Endodermal cell (in vitro differentiated cells): ENCODE results near the gene ZNF462. TPM values are rescaled to one million over a fixed set of nuclear protein-coding genes. Genes with fewer than 3 reads are reported as not detected.

Source experiments
- DNase-seq: peaks from one replicate; pipeline ENCODE4 v3.0.0-alpha.2; 2017
- H3K27ac ChIP-seq: 2 replicates; pipeline ENCODE4 v1.5.1; 2013; ENCODE audit warnings: mild to moderate bottlenecking, low read depth, low read length, moderate library complexity
- H3K27me3 ChIP-seq: 2 replicates; pipeline ENCODE4 v1.6.1; 2013; ENCODE audit warnings: mild to moderate bottlenecking, low read length, moderate library complexity; ENCODE audit not compliant: insufficient read depth, control insufficient read depth, poor library complexity, severe bottlenecking
- H3K36me3 ChIP-seq: 2 replicates; pipeline ENCODE4 v1.7.0; 2013; ENCODE audit warnings: mild to moderate bottlenecking, low read length, moderate library complexity; ENCODE audit not compliant: control insufficient read depth, insufficient read depth
- H3K4me1 ChIP-seq: one replicate; pipeline ENCODE4 v1.7.0; 2013; ENCODE audit warnings: low read length; ENCODE audit not compliant: control insufficient read depth, insufficient read depth
- H3K4me3 ChIP-seq: 2 replicates; pipeline ENCODE4 v1.5.1; 2013; ENCODE audit warnings: mild to moderate bottlenecking, low read length, moderate library complexity
- H3K9ac ChIP-seq: 2 replicates; pipeline ENCODE4 v1.6.1; 2013; ENCODE audit warnings: mild to moderate bottlenecking, low read length, moderate library complexity; ENCODE audit not compliant: poor library complexity, severe bottlenecking; ENCODE audit errors: extremely low read depth
- H3K9me3 ChIP-seq: 2 replicates; pipeline ENCODE4 v1.6.1; 2013; ENCODE audit warnings: mild to moderate bottlenecking, low read length, moderate library complexity; ENCODE audit not compliant: control insufficient read depth
- H3K27ac Mint-ChIP-seq: 2 replicates; pipeline ENCODE4 v1.8.0; 2020; ENCODE audit warnings: mixed read lengths
- H3K27me3 Mint-ChIP-seq: 2 replicates; pipeline ENCODE4 v1.8.0; 2021; ENCODE audit warnings: mild to moderate bottlenecking, mixed read lengths; ENCODE audit not compliant: insufficient read depth
- H3K36me3 Mint-ChIP-seq: 2 replicates; pipeline ENCODE4 v1.8.0; 2020; ENCODE audit warnings: low read depth, mixed read lengths
- H3K4me1 Mint-ChIP-seq: 2 replicates; pipeline ENCODE4 v1.8.0; 2020; ENCODE audit warnings: mixed read lengths
- H3K4me3 Mint-ChIP-seq: 2 replicates; pipeline ENCODE4 v1.8.0; 2020; ENCODE audit warnings: mild to moderate bottlenecking, moderate library complexity, mixed read lengths
- H3K9me3 Mint-ChIP-seq: 2 replicates; pipeline ENCODE4 v1.8.0; 2020; ENCODE audit warnings: mild to moderate bottlenecking, mixed read lengths
- WGBS, 2 experiments: methylation state at CpG; one replicate each; pipeline versions ENCODE4 v1.1.5 to v1.1.7; 2013; ENCODE audit warnings: missing lambda C conversion rate in 2 of 2, mixed read lengths in 1 of 2; ENCODE audit not compliant: insufficient coverage in 1 of 2, insufficient read length in 1 of 2; 5-methylcytosine and 5-hydroxymethylcytosine counted together
- total RNA-seq, 2 donors: library from RNA; stranded (reverse); fragmentation: NEBNext Ultra II Directional in 1 of 2; extraction: Animal tissue kit (Norgen Biotek cat#: 25700) in 1 of 2; gene quantifications; 2 replicates in 1 of 2; 3 replicates in 1 of 2; pipeline ENCODE4 v1.2.1, GENCODE V29; 2021
- TF ChIP-seq, protein P1 (sequence below): fragments of 200-600 bp; sonication (generic); conservative IDR thresholded peaks from 2 replicates; pipeline ENCODE4 v1.5.0; 2021; ENCODE audit warnings: antibody characterized with exemption, mild to moderate bottlenecking

ZNF462 gene
- total RNA-seq, 2 donors from 2014 or later = 68.2 to 88.4 TPM

DNA sequence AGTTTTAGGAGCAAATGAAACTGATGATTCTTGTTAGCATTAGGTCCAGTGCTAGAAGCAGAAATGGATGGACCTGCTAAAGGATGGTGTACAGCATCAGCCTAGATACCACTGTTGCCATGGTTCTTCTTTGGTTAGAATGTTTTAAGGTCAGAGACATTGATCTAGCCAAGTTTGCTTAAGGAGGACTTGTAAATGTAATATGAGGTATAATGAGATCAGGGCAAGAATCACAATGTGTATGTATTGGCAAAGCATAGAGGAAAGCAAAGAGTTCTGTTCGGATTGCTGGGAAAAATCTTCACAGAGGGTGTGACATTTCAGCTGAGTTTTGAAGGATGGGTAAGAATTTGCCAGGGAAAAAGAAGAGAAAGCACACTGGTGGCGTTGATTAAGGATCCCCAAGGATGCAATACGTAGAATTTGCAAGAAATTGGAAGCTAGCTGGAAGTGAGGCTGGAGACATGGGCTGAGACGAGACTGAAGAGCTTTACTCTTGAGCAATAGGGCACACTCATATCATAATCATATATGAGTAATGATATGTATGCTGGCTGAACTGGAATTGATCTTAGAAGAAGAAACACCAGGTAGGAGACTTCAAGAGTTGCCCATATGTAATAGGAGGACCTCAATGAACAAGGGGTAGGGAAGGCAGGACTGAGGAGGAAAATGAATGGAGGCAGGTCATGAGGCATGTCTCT, 102.0 kb downstream of the ZNF462 start:
- Histone ChIP-seq H3K9ac (no peak overlapping the region), H3K27me3 (no peaks in the 10 kb centered on the region), H3K36me3 (peaks cover 58% of the 10 kb centered on the region), H3K9me3 (peaks cover 13% of the 10 kb centered on the region), H3K27ac (no peak overlapping the region), H3K4me3 (no peak overlapping the region), H3K4me1 (no peaks in the 10 kb centered on the region)
- Mint-ChIP-seq H3K4me3 (no peak overlapping the region), H3K36me3 (peaks cover 43% of the 10 kb centered on the region), H3K4me1 (peaks cover 20% of the 10 kb centered on the region), H3K27me3 (no peaks in the 10 kb centered on the region), H3K27ac (no peak overlapping the region), H3K9me3 (peaks cover 10% of the 10 kb centered on the region)
- WGBS, 2 experiments = 94 to 98% methylated on average over 3 of the region's 4 CpGs
- TF ChIP-seq, protein P1, sequence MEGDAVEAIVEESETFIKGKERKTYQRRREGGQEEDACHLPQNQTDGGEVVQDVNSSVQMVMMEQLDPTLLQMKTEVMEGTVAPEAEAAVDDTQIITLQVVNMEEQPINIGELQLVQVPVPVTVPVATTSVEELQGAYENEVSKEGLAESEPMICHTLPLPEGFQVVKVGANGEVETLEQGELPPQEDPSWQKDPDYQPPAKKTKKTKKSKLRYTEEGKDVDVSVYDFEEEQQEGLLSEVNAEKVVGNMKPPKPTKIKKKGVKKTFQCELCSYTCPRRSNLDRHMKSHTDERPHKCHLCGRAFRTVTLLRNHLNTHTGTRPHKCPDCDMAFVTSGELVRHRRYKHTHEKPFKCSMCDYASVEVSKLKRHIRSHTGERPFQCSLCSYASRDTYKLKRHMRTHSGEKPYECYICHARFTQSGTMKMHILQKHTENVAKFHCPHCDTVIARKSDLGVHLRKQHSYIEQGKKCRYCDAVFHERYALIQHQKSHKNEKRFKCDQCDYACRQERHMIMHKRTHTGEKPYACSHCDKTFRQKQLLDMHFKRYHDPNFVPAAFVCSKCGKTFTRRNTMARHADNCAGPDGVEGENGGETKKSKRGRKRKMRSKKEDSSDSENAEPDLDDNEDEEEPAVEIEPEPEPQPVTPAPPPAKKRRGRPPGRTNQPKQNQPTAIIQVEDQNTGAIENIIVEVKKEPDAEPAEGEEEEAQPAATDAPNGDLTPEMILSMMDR = no peak
- no peak for DNase-seq

DNA sequence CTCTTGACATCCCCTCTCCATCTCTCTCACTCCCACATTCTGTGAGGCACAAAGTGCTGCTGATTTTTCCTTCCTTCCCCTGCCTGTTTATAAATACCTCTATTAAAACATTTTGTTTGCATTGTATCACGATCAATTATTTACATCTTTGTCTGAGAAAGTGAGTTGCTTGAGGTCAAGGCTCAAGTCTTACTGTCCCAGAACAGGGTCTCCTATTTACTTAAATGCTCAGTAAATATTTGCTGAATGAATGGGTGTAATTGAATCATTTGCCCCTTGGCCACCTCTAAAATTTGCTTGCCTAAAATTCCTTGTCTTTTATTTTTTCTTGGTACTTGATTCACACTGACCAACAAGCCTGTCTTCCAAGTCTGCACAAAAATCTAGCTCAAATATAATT, 103.5 kb downstream of the ZNF462 start:
- no peaks in the 10 kb centered on the region for H3K27me3 Mint-ChIP-seq
- DNase-seq = no peak
- Histone ChIP-seq H3K9me3 (peaks cover 3% of the 10 kb centered on the region), H3K36me3 (peaks cover 47% of the 10 kb centered on the region), H3K9ac (no peak overlapping the region), H3K4me1 (no peaks in the 10 kb centered on the region), H3K27me3 (no peaks in the 10 kb centered on the region), H3K27ac (no peak overlapping the region), H3K4me3 (no peak overlapping the region)
- TF ChIP-seq, protein P1 = no peak
- WGBS, 2 experiments = 100% methylated on average over 1 of the region's 1 CpG; no CpG with 5 or more reads in 1 of the 2 experiments
- peaks cover 30% of the 10 kb centered on the region for H3K36me3 Mint-ChIP-seq
- peaks cover 26% of the 10 kb centered on the region for H3K4me1 Mint-ChIP-seq
- peaks cover 5% of the 10 kb centered on the region for H3K9me3 Mint-ChIP-seq
- H3K27ac Mint-ChIP-seq = no peak overlapping the region
- H3K4me3 Mint-ChIP-seq = no peak overlapping the region

DNA sequence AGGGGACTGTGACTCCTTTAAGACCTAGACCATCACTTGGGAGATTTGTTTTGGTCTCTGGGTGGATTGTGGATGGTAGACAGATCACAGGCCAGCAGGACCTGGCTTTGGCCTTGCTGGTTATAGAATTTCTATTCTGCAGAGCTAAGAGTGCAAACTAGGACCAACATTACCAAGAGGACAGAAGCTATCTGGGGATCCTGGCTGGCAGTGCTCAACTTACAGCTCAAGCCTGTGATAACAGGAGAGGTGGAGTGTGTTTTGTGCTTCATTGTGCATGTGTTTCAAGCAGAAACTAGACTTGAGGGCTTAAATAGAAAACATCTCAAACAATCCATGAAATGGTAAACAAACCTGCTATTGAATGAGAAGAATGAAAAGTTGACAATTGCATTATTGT, 106.7 kb downstream of the ZNF462 start:
- Mint-ChIP-seq H3K4me1 (peaks cover 26% of the 10 kb centered on the region), H3K27ac (peak overlapping the region; percentile 67)

More for the DNA sequence above, 106.7 kb downstream of the ZNF462 start:
- Histone ChIP-seq H3K27ac (peak overlapping the region; percentile 94), H3K27me3 (no peaks in the 10 kb centered on the region), H3K4me3 (no peak overlapping the region), H3K9me3 (no peaks in the 10 kb centered on the region), H3K9ac (no peak overlapping the region), H3K36me3 (peaks cover 50% of the 10 kb centered on the region), H3K4me1 (peaks cover 3% of the 10 kb centered on the region)
- no peaks in the 10 kb centered on the region for H3K9me3 Mint-ChIP-seq
- H3K36me3 Mint-ChIP-seq = peaks cover 36% of the 10 kb centered on the region
- H3K4me3 Mint-ChIP-seq = no peak overlapping the region
- no peak for DNase-seq
- TF ChIP-seq, protein P1 = no peak
- no peaks in the 10 kb centered on the region for H3K27me3 Mint-ChIP-seq
